Suppressor macrophage treated with lipopolysaccharide for 4 hours (primary cell): Measurements from ENCODE around the gene IGFBP3.
"Not testable (repeated sequence)": the region's sequence is repeated elsewhere in the genome, so short reads cannot be mapped to it uniquely, and the experiment has no call there.

Experiments used
- DNase-seq: peaks from one replicate; pipeline ENCODE4 v3.0.0-alpha.2; 2020

IGFBP3 gene

GRCh38 chr7:45920502-45921380 is at the start of gene IGFBP3:
TSS of gene IGFBP3 (minus strand) at chr7:45921272. CDS start at chr7:45921140, 132 bp downstream.
- no peak for DNase-seq

- DNase-seq: no peak
Observed at GRCh38 chr7:45970454-45970853, 49.4 kb upstream of the IGFBP3 start.

- no peak for DNase-seq
Observed at GRCh38 chr7:45969940-45970339, 48.9 kb upstream of the IGFBP3 start.

GRCh38 chr7:45968856-45969541 is 47.9 kb upstream of the IGFBP3 start:
- no peak for DNase-seq

- no peak for DNase-seq
Observed at GRCh38 chr7:45968312-45968711, 47.2 kb upstream of the IGFBP3 start.

GRCh38 chr7:45967591-45968157 is 46.6 kb upstream of the IGFBP3 start:
- no peak for DNase-seq

- DNase-seq: no peak
Observed at GRCh38 chr7:45962861-45963260, 41.8 kb upstream of the IGFBP3 start.

GRCh38 chr7:45957721-45958120 is 36.6 kb upstream of the IGFBP3 start:
- no peak for DNase-seq

- no peak for DNase-seq
Observed at GRCh38 chr7:45955286-45955685, 34.2 kb upstream of the IGFBP3 start.

- not testable (repeated sequence) for DNase-seq
Observed at GRCh38 chr7:45953055-45953454, 32.0 kb upstream of the IGFBP3 start.

- no peak for DNase-seq
Observed at GRCh38 chr7:45944058-45944457, 23.0 kb upstream of the IGFBP3 start.

- DNase-seq: no peak
Observed at GRCh38 chr7:45940939-45941338, 19.9 kb upstream of the IGFBP3 start.

- not testable (repeated sequence) for DNase-seq
Observed at GRCh38 chr7:45940237-45940781, 19.2 kb upstream of the IGFBP3 start.

- DNase-seq: no peak
Observed at GRCh38 chr7:45939574-45939973, 18.5 kb upstream of the IGFBP3 start.

GRCh38 chr7:45938626-45939302 is 17.7 kb upstream of the IGFBP3 start:
- DNase-seq: no peak

GRCh38 chr7:45937862-45938261 is 16.8 kb upstream of the IGFBP3 start:
- DNase-seq: no peak

- DNase-seq: no peak
Observed at GRCh38 chr7:45937301-45937700, 16.2 kb upstream of the IGFBP3 start.

GRCh38 chr7:45930967-45931366 is 9.9 kb upstream of the IGFBP3 start:
- no peak for DNase-seq

- no peak for DNase-seq
Observed at GRCh38 chr7:45927721-45928120, 6.6 kb upstream of the IGFBP3 start.

GRCh38 chr7:45924283-45924682 is 3.2 kb upstream of the IGFBP3 start:
- no peak for DNase-seq

GRCh38 chr7:45923818-45924217 is 2.7 kb upstream of the IGFBP3 start:
- DNase-seq: no peak

GRCh38 chr7:45923290-45923689 is 2.2 kb upstream of the IGFBP3 start:
- peak; percentile 58 for DNase-seq

GRCh38 chr7:45922810-45923209 is 1.7 kb upstream of the IGFBP3 start:
- DNase-seq: no peak
